Spleen (tissue), 11 donors: ENCODE measurements around the gene SLC16A10. TPM values are rescaled to one million over a fixed set of nuclear protein-coding genes. Genes with fewer than 3 reads are reported as not detected.
"Not testable (repeated sequence)": the region's sequence is repeated elsewhere in the genome, so short reads cannot be mapped to it uniquely, and the experiment has no call there.

Source experiments
- DNase-seq: peaks from one replicate; pipeline ENCODE4 v3.0.0-alpha.2; 2020
- H3K27ac ChIP-seq, 8 donors: fragments of 200-600 bp; sonication (generic) in 7 of 8; 1 replicate in 4 of 8; 2 replicates in 4 of 8; pipeline versions ENCODE4 v1.5.0 to v1.8.0; 2016 to 2021; ENCODE audit warnings: inconsistent platforms in 4 of 8, mild to moderate bottlenecking in 4 of 8, moderate library complexity in 1 of 8
- H3K27me3 ChIP-seq, 7 donors: fragments of 200-600 bp; sonication (generic) in 6 of 7; replicated peaks in 1 of 7; 1 replicate in 4 of 7; 2 replicates in 3 of 7; pipeline versions ENCODE4 v1.5.0 to v1.8.0; 2016 to 2021; ENCODE audit warnings: inconsistent platforms in 3 of 7, mild to moderate bottlenecking in 1 of 7
- H3K36me3 ChIP-seq, 6 donors: fragments of 200-600 bp; sonication (generic) in 5 of 6; 1 replicate in 4 of 6; 2 replicates in 2 of 6; pipeline versions ENCODE4 v1.5.0 to v1.8.0; 2016 to 2021; ENCODE audit warnings: inconsistent platforms in 2 of 6
- H3K4me1 ChIP-seq, 6 donors: fragments of 200-600 bp; sonication (generic) in 5 of 6; 1 replicate in 3 of 6; 2 replicates in 3 of 6; pipeline versions ENCODE4 v1.5.0 to v1.8.0; 2016 to 2021; ENCODE audit warnings: inconsistent platforms in 3 of 6
- H3K4me3 ChIP-seq, 8 donors: fragments of 200-600 bp; sonication (generic) in 7 of 8; 1 replicate in 4 of 8; 2 replicates in 4 of 8; pipeline versions ENCODE4 v1.5.0 to v1.8.0; 2016 to 2021; ENCODE audit warnings: inconsistent platforms in 4 of 8, mild to moderate bottlenecking in 4 of 8, moderate library complexity in 2 of 8
- H3K9me3 ChIP-seq, 8 donors: fragments of 200-600 bp; sonication (generic) in 7 of 8; 1 replicate in 4 of 8; 2 replicates in 4 of 8; pipeline versions ENCODE4 v1.5.0 to v1.8.0; 2016 to 2021; ENCODE audit warnings: inconsistent platforms in 4 of 8
- POLR2A ChIP-seq, 3 donors: fragments of 450-650 bp; IDR thresholded peaks; one replicate each; pipeline ENCODE4 v1.5.1; 2017; ENCODE audit warnings: antibody characterized with exemption in 3 of 3, mild to moderate bottlenecking in 1 of 3
- POLR2AphosphoS5 ChIP-seq, 3 donors: sonication (generic); formaldehyde crosslinking; IDR thresholded peaks; one replicate each; pipeline ENCODE4 v1.5.1; 2017; ENCODE audit warnings: antibody characterized with exemption in 3 of 3
- WGBS, 5 donors: extraction: QIAGEN DNeasy Blood & Tissue Kit in 3 of 5; methylation state at CpG; one replicate each; pipeline versions ENCODE4 v1.1.5 to v1.1.7; 2013 to 2018; 5-methylcytosine and 5-hydroxymethylcytosine counted together
- intact Hi-C: fragments of 100-400 bp; cut with DNase I; formaldehyde crosslinking; loops from one replicate; pipeline ENCODE4 v1.15.0; 2023; ENCODE audit warnings: low total_unique reads
- polyA plus RNA-seq, 3 donors: library from polyadenylated mRNA; stranded (reverse); fragments of 200-250 nt; gene quantifications; one replicate each; pipeline ENCODE4 v1.2.1, GENCODE V29; 2013
- total RNA-seq, 7 donors: library from RNA; depleted of rRNA in 3 of 7; stranded (reverse); fragments of >200 nt in 3 of 7; fragmentation: NEBNext Ultra II Directional in 4 of 7; extraction: Animal tissue kit (Norgen Biotek cat#: 25700) in 4 of 7; gene quantifications; one replicate each; pipeline versions ENCODE4 v1.1.0 to v1.2.1, GENCODE V29; 2016 to 2021
- TF ChIP-seq, protein P1 (sequence below), 11 experiments: fragments of 200-600 bp in 7 of 11; fragments of 450-650 bp in 4 of 11; sonication (generic) in 4 of 11; IDR thresholded peaks in 8 of 11; conservative IDR thresholded peaks in 3 of 11; 1 replicate in 7 of 11; 2 replicates in 4 of 11; pipeline versions ENCODE4 v1.4.0 to v1.8.0; 2016 to 2021; ENCODE audit warnings: antibody characterized with exemption in 11 of 11, inconsistent platforms in 4 of 11, mild to moderate bottlenecking in 1 of 11
- donor health status: healthy with polysubstance abuse.
- donor health status: DM: no; HTN: no; CAD: no; lungs with moderate emphysema.
- donor health status: DM: no; HTN: no; CAD: no.
- donor health status: Bipolar disorder and iron deficiency.
- donor health status: healthy.
- donor health status: DM: no; HTN: no; CAD: no.
- donor health status: DM: yes; HTN: yes; CAD: no.

The SLC16A10 gene
- total and polyA plus RNA-seq, 10 donors, result 0.24 to 19.9 (median 5.6) TPM

DNA sequence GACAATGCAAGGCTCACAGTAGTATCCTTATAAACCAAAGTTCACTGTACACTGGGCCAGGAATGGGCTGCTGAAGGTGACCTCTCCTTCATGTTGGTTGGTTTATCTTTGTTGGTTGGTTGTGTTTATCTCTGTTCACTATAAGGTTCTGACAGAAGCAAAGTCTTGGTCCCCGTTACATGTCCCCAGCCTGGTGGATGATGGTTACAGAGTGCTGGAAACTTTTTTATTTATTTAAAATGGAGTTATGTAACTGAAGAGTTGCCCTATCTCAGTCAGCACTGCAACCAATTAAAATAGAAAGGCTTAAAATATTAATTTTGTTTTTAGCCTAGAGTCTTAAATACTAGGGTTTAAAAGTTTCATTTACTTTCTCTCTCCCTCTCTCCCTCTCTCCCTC is 100.6 kb downstream of the SLC16A10 start:
- TF ChIP-seq, protein P1, sequence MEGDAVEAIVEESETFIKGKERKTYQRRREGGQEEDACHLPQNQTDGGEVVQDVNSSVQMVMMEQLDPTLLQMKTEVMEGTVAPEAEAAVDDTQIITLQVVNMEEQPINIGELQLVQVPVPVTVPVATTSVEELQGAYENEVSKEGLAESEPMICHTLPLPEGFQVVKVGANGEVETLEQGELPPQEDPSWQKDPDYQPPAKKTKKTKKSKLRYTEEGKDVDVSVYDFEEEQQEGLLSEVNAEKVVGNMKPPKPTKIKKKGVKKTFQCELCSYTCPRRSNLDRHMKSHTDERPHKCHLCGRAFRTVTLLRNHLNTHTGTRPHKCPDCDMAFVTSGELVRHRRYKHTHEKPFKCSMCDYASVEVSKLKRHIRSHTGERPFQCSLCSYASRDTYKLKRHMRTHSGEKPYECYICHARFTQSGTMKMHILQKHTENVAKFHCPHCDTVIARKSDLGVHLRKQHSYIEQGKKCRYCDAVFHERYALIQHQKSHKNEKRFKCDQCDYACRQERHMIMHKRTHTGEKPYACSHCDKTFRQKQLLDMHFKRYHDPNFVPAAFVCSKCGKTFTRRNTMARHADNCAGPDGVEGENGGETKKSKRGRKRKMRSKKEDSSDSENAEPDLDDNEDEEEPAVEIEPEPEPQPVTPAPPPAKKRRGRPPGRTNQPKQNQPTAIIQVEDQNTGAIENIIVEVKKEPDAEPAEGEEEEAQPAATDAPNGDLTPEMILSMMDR (IDR thresholded peaks at IDR 0.05 in 8 of 11, conservative IDR thresholded peaks at IDR 0.05 in 3 of 11), result no peak
- TF ChIP-seq POLR2AphosphoS5 (IDR thresholded peaks at IDR 0.05), result no peak
- no peak for TF ChIP-seq POLR2A (IDR thresholded peaks at IDR 0.05)
- Histone ChIP-seq H3K4me3 (no peak overlapping the region), H3K36me3 (no peaks in the 10 kb centered on the region), H3K27ac (no peak overlapping the region), H3K27me3 (no peaks in the 10 kb centered on the region), H3K4me1 (no peaks in the 10 kb centered on the region), H3K9me3 (peaks cover 0 to 13% (median 2%) of the 10 kb centered on the region in 8 donors)
- WGBS, 5 donors, result 81 to 90% (median 89%) methylated on average over 1 of the region's 1 CpG
- DNase-seq, result no peak
- intact Hi-C loops, result no loop called here

DNA sequence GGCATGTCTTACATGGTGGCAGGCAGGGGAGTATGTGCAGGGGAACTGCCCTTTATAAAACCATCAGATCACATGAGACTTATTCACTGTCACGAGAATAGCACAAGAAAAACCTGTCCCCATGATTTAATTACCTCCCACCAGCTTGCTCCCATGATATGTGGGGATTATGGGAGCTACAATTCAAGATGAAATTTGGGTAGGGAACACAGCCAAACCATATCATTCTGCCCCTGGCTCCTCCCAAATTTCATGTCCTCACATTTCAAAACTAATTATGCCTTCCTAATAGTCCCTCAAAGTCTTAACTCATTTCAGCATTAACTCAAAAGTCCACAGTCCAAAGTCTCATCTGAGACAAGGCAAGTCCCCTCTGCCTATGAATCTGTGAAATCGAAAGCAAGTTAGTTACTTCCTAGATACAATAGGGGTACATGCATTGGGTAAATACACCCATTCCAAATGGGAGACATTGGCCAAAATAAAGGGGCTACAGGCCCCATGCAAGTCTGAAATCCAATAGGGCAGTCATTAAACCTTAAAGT is 102.4 kb downstream of the SLC16A10 start:
- DNase-seq, H3K4me1 ChIP-seq, H3K36me3 ChIP-seq, intact Hi-C loops, H3K27ac ChIP-seq, H3K27me3 ChIP-seq, H3K4me3 ChIP-seq: not testable (repeated sequence)
- H3K9me3 ChIP-seq, result peaks cover 0 to 13% (median 2%) of the 10 kb centered on the region in 8 donors
- WGBS, 5 donors, result 68 to 93% (median 88%) methylated on average over 2 of the region's 2 CpGs

DNA sequence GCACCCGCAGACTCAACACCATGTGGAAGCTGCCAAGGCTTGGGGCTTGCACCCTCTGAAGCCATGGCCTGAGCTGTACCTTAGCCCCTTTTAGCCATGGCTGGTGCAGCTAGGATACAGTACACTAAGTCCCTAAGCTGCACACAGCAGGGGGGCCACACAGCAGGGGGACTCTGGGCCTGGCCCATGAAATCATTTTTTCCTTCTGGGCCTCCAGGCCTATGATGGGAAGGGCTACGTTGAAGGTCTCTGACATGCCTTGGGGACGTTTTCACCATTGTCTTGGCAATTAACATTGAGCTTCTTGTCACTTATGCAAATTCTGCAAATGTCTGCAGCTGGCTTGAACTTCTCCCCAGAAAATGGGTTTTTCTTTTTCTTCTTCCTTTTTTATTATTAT is 103.3 kb downstream of the SLC16A10 start:
- TF ChIP-seq POLR2A (IDR thresholded peaks at IDR 0.05), result no peak
- TF ChIP-seq, protein P1 (IDR thresholded peaks at IDR 0.05 in 8 of 11, conservative IDR thresholded peaks at IDR 0.05 in 3 of 11), result no peak
- TF ChIP-seq POLR2AphosphoS5 (IDR thresholded peaks at IDR 0.05), result no peak
- Histone ChIP-seq H3K36me3 (no peaks in the 10 kb centered on the region), H3K4me3 (no peak overlapping the region), H3K9me3 (peaks cover 0 to 13% (median 2%) of the 10 kb centered on the region in 8 donors), H3K27me3 (no peaks in the 10 kb centered on the region), H3K27ac (no peak overlapping the region), H3K4me1 (no peaks in the 10 kb centered on the region)
- WGBS, 5 donors, result 93 to 97% (median 95%) methylated on average over 2 to 3 of the region's 3 CpGs
- DNase-seq, result no peak
- intact Hi-C loops, result no loop called here

DNA sequence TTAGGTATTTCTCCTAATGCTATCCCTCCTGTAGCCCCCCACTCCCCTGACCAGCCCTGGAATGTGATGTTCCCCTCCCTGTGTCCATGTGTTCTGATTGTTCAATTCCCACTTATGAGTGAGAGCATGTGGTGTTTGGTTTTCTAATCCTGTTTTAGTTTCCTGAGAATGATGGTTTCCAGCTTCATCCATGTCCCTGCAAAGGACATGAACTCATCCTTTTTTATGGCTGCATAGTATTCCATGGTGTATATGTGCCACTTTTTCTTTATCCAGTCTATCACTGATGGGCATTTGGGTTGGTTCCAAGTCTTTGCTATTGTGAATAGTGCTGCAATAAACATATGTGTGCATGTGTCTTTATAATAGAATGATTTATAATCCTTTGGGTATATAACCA is 103.8 kb downstream of the SLC16A10 start:
- H3K36me3 ChIP-seq, H3K27ac ChIP-seq, H3K27me3 ChIP-seq, H3K4me1 ChIP-seq, DNase-seq, intact Hi-C loops, H3K4me3 ChIP-seq: not testable (repeated sequence)
- peaks cover 0 to 13% (median 2%) of the 10 kb centered on the region in 8 donors for H3K9me3 ChIP-seq

DNA sequence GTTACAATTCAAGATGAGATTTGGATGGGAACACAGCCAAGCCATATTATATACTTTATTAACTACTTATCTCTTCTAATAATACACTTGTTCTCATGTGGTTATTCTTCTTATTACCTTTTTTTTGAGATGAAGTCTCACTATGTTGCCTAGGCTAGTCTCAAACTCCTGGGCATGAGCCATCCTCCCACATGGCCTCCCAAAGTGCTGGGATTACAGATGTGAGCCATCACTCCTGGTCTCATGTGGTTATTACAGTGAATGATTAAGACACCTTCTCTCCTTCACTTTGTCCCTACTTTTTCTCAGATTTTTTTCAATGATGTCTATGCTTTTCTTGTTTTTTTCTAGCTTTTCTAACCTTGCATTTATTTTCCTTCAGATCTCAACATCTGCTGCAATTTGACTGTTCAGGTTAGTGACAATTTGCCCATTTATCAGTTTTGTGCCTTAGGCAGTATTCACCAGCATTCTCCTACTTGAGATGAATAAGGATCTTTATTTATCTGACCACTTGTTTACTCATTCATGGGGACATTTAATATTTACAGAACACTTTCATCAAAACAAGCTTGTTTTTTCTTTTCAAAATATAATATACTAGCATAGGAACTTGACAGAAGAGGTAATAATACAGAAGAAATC is 105.7 kb downstream of the SLC16A10 start:
- peaks cover 0 to 13% (median 2%) of the 10 kb centered on the region in 8 donors for H3K9me3 ChIP-seq
- TF ChIP-seq POLR2A (IDR thresholded peaks at IDR 0.05) (no peak), POLR2AphosphoS5 (IDR thresholded peaks at IDR 0.05) (no peak)
- TF ChIP-seq, protein P1 (IDR thresholded peaks at IDR 0.05 in 8 of 11, conservative IDR thresholded peaks at IDR 0.05 in 3 of 11), result no peak
- no peak overlapping the region for H3K4me3 ChIP-seq
- intact Hi-C loops, result no loop called here
- H3K36me3 ChIP-seq, result no peaks in the 10 kb centered on the region
- H3K4me1 ChIP-seq, result no peaks in the 10 kb centered on the region
- no peaks in the 10 kb centered on the region for H3K27me3 ChIP-seq
- no peak for DNase-seq
- H3K27ac ChIP-seq, result no peak overlapping the region
